GM12878 (cell line): ENCODE results near the gene ATP6V0E2. TPM values are rescaled to one million over a fixed set of nuclear protein-coding genes. Genes with fewer than 3 reads are reported as not detected.

Experiments
- GATAD2B ChIP-seq: fragments of 450-650 bp; conservative IDR thresholded peaks from 2 replicates; pipeline ENCODE4 v1.6.1; 2017; ENCODE audit warnings: low read depth, mild to moderate bottlenecking, moderate library complexity
- NR2C1 ChIP-seq: fragments of 450-650 bp; IDR thresholded peaks from 2 replicates; pipeline ENCODE4 v1.6.1; 2017; ENCODE audit warnings: antibody characterized with exemption, mild to moderate bottlenecking, moderate library complexity
- ZNF622 ChIP-seq: fragments of 450-650 bp; IDR thresholded peaks from 2 replicates; pipeline ENCODE4 v1.6.1; 2017; ENCODE audit warnings: mild to moderate bottlenecking, inconsistent platforms
- polyA plus RNA-seq, 11 experiments: library from polyadenylated mRNA; depleted of rRNA in 4 of 11; unstranded in 6 of 11; stranded (reverse) in 5 of 11; fragments of >200 nt; fragmentation: Nextera tagmentation in 4 of 11; fragmentation: Illumina TruSeq in 1 of 11; extraction: Ambion mirVana in 4 of 11; extraction: Trizol in 1 of 11; gene quantifications; 1 replicate in 1 of 11; 2 replicates in 10 of 11; pipeline versions ENCODE4 v1.2.1 to v1.2.3, GENCODE V29; 2011 to 2016; ENCODE audit warnings: inconsistent platforms in 2 of 11, missing spikeins in 2 of 11, low read depth in 1 of 11
- total RNA-seq, 4 experiments: library from RNA; depleted of rRNA in 3 of 4; stranded (reverse); fragments of >200 nt in 3 of 4; fragmentation: Illumina TruSeq in 1 of 4; extraction: Trizol in 1 of 4; gene quantifications; 2 replicates each; pipeline versions ENCODE4 v1.2.1 to v1.2.3, GENCODE V29; 2013 to 2021
- TF ChIP-seq, protein P1 (sequence below): fragments of 450-650 bp; IDR thresholded peaks from 2 replicates; pipeline ENCODE4 v1.6.1; 2017; ENCODE audit warnings: mild to moderate bottlenecking, moderate library complexity
- TF ChIP-seq, protein P2 (sequence below): fragments of 450-650 bp; IDR thresholded peaks from 2 replicates; pipeline ENCODE4 v1.6.1; 2018; ENCODE audit warnings: borderline replicate concordance, mild to moderate bottlenecking; ENCODE audit not compliant: partially characterized antibody
- TF ChIP-seq, protein P3 (sequence below): fragments of 450-650 bp; IDR thresholded peaks from 2 replicates; pipeline ENCODE4 v1.6.1; 2017; ENCODE audit warnings: mild to moderate bottlenecking, low read depth, inconsistent platforms; ENCODE audit not compliant: poor library complexity, severe bottlenecking
- TF ChIP-seq, protein P4 (sequence below): IDR thresholded peaks from 2 replicates; pipeline ENCODE4 v1.6.1; 2011; ENCODE audit warnings: borderline replicate concordance, low read depth, mild to moderate bottlenecking, moderate library complexity, mixed read lengths, low read length; ENCODE audit not compliant: insufficient read depth; ENCODE audit errors: extremely low read length

ATP6V0E2 gene
- total and polyA plus RNA-seq, 10 of the 15 experiments (the other 5 are each of a cell fraction or from before 2014, with no cell fraction given) = 1.5 to 54.7 (median 27.6) TPM

- TF ChIP-seq, protein P1, sequence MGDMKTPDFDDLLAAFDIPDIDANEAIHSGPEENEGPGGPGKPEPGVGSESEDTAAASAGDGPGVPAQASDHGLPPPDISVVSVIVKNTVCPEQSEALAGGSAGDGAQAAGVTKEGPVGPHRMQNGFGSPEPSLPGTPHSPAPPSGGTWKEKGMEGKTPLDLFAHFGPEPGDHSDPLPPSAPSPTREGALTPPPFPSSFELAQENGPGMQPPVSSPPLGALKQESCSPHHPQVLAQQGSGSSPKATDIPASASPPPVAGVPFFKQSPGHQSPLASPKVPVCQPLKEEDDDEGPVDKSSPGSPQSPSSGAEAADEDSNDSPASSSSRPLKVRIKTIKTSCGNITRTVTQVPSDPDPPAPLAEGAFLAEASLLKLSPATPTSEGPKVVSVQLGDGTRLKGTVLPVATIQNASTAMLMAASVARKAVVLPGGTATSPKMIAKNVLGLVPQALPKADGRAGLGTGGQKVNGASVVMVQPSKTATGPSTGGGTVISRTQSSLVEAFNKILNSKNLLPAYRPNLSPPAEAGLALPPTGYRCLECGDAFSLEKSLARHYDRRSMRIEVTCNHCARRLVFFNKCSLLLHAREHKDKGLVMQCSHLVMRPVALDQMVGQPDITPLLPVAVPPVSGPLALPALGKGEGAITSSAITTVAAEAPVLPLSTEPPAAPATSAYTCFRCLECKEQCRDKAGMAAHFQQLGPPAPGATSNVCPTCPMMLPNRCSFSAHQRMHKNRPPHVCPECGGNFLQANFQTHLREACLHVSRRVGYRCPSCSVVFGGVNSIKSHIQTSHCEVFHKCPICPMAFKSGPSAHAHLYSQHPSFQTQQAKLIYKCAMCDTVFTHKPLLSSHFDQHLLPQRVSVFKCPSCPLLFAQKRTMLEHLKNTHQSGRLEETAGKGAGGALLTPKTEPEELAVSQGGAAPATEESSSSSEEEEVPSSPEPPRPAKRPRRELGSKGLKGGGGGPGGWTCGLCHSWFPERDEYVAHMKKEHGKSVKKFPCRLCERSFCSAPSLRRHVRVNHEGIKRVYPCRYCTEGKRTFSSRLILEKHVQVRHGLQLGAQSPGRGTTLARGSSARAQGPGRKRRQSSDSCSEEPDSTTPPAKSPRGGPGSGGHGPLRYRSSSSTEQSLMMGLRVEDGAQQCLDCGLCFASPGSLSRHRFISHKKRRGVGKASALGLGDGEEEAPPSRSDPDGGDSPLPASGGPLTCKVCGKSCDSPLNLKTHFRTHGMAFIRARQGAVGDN = no peak
- TF ChIP-seq, protein P2, sequence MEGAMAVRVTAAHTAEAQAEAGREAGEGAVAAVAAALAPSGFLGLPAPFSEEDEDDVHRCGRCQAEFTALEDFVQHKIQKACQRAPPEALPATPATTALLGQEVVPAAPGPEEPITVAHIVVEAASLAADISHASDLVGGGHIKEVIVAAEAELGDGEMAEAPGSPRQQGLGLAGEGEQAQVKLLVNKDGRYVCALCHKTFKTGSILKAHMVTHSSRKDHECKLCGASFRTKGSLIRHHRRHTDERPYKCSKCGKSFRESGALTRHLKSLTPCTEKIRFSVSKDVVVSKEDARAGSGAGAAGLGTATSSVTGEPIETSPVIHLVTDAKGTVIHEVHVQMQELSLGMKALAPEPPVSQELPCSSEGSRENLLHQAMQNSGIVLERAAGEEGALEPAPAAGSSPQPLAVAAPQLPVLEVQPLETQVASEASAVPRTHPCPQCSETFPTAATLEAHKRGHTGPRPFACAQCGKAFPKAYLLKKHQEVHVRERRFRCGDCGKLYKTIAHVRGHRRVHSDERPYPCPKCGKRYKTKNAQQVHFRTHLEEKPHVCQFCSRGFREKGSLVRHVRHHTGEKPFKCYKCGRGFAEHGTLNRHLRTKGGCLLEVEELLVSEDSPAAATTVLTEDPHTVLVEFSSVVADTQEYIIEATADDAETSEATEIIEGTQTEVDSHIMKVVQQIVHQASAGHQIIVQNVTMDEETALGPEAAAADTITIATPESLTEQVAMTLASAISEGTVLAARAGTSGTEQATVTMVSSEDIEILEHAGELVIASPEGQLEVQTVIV = no peak
- TF ChIP-seq, protein P3, sequence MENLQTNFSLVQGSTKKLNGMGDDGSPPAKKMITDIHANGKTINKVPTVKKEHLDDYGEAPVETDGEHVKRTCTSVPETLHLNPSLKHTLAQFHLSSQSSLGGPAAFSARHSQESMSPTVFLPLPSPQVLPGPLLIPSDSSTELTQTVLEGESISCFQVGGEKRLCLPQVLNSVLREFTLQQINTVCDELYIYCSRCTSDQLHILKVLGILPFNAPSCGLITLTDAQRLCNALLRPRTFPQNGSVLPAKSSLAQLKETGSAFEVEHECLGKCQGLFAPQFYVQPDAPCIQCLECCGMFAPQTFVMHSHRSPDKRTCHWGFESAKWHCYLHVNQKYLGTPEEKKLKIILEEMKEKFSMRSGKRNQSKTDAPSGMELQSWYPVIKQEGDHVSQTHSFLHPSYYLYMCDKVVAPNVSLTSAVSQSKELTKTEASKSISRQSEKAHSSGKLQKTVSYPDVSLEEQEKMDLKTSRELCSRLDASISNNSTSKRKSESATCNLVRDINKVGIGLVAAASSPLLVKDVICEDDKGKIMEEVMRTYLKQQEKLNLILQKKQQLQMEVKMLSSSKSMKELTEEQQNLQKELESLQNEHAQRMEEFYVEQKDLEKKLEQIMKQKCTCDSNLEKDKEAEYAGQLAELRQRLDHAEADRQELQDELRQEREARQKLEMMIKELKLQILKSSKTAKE = no peak
- no peak for TF ChIP-seq ZNF622
- no peak for TF ChIP-seq GATAD2B
- TF ChIP-seq NR2C1 = no peak
- TF ChIP-seq, protein P4, sequence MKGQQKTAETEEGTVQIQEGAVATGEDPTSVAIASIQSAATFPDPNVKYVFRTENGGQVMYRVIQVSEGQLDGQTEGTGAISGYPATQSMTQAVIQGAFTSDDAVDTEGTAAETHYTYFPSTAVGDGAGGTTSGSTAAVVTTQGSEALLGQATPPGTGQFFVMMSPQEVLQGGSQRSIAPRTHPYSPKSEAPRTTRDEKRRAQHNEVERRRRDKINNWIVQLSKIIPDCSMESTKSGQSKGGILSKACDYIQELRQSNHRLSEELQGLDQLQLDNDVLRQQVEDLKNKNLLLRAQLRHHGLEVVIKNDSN = no peak
Measured at GRCh38 chr7:149877890-149878522, 4.2 kb downstream of the ATP6V0E2 start (continued).
